Kidney capillary endothelial cell (primary cell): ENCODE measurements around the gene AGFG1.
A peak's percentile ranks its signal among the peaks of the same experiment; 100 is the strongest.

Experiments
- DNase-seq: peaks from one replicate; pipeline ENCODE4 v3.0.0-alpha.2; 2018; ENCODE audit warnings: low spot score

Gene AGFG1, protein sequence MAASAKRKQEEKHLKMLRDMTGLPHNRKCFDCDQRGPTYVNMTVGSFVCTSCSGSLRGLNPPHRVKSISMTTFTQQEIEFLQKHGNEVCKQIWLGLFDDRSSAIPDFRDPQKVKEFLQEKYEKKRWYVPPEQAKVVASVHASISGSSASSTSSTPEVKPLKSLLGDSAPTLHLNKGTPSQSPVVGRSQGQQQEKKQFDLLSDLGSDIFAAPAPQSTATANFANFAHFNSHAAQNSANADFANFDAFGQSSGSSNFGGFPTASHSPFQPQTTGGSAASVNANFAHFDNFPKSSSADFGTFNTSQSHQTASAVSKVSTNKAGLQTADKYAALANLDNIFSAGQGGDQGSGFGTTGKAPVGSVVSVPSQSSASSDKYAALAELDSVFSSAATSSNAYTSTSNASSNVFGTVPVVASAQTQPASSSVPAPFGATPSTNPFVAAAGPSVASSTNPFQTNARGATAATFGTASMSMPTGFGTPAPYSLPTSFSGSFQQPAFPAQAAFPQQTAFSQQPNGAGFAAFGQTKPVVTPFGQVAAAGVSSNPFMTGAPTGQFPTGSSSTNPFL

GRCh38 chr2:227471924-227472264 is at the start of gene AGFG1:
Gene AGFG1 (plus strand): TSS chr2:227472156. CDS start chr2:227472422, 266 bp downstream.
- DNase-seq = peak; percentile 81

DNA sequence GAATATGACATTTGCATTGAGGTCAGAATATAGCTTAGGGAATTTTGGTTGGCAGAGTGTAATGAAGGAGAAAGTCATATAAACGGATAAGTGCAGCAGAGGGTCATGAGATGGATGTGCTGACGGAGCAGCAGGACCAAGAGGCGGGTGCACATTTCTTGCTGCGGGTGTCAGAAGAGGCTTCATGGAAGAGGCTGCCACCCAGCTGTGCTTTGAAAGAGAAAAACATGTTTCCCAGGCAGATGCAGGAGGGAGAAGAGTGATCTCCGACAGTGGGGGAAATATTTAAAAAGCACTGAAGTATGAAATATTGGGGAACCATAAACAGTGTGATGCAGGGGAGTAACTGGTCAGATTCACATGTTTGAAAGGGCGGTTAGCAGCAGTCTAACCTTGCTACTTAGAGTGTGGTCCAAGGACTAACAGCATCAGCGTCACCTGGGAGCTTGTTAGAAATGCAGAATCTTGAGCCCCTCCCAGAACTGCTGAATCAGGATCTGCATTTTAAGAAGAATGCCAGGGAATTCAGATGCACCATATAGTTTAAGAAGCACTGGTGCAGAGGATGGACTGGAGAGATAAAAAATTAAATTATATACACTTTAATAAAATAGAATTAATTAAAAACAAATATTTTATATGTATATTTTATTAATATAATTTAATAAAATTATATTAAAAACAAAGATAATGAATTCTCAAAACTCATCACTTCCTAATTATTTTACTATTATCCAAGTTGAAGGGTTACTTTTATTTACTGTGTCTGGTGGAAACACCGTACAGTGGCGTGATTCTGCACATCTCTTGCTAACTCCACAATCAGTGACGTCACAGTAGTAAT is 48.1 kb upstream of the AGFG1 start:
- DNase-seq = no peak

- no peak for DNase-seq
These were observed 43.1 kb upstream of the AGFG1 start for GRCh38 chr2:227428731-227429285.

- no peak for DNase-seq
These were observed 41.3 kb upstream of the AGFG1 start for GRCh38 chr2:227430639-227431038.

DNA sequence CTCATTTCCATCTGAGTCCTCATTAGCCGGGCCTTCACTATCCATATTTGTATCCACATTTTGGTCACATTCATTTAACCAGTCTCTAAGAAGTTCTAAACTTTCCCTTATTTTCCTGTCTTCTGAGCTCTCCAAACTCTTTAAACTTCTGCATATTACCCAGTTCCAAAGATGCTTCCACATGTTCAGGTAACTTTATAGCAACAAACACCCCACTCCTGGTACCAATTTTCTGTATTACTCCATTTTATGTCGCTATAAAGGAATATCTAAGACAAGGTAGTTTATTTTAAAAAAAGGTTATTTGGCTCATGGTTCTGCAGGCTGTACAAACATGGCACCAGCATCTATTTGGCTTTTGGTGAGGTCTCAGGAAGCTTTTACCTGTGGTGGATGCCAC is 38.8 kb upstream of the AGFG1 start:
- DNase-seq = no peak

DNA sequence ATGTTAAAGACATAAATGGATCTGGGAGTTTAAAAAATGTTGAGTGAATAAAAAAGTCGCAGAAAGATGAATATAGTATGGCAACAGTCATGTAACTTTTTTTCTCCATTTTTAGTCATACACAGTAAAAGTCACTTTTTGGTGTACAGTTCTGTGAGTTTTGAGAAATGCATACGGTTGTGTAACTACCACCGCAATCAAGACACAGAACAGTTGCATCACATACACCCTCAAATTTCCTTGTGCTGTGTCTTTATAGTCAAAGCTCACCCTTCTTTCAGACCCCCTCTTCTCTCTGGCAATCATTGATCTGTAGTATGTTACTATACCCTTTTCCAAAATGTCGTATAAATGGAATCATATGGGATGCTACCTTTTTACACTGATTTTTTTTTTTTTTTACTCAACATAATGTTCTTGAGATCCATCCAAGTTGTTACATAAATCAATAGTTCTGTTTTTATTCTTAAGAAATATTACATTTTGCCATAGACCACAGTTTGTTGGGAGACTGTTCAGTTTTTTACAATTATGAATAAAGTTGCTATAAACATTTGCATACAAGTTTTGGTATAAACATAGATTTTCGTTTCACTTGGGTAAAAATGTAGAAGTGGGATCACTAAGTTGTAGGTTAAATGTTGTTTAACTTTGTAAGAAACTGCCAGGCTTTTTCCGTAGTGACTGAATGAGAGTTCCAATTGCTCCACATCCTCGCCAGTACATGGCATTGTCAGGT is 35.4 kb upstream of the AGFG1 start:
- no peak for DNase-seq

DNA sequence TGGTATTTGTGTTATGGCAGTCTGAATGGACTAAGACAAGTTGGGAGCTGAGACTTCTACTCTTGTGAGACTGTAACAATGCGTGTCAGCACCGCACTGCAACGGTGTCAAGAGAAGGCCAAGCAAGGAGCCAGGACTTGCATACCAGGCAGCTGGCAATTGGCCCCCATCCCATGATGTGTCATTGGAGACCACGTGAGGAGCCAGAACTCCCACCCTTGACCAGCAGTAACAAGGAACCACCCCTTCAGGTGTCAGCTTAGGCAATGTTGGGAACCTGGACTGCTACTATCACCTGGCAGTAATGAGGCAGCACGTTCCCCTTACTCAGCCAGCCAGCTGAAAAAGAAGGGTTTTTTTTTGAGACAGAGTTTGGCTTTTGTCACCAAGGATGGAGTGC is 32.7 kb upstream of the AGFG1 start:
- no peak for DNase-seq

GRCh38 chr2:227442639-227443038 is 29.3 kb upstream of the AGFG1 start:
- no peak for DNase-seq

DNA sequence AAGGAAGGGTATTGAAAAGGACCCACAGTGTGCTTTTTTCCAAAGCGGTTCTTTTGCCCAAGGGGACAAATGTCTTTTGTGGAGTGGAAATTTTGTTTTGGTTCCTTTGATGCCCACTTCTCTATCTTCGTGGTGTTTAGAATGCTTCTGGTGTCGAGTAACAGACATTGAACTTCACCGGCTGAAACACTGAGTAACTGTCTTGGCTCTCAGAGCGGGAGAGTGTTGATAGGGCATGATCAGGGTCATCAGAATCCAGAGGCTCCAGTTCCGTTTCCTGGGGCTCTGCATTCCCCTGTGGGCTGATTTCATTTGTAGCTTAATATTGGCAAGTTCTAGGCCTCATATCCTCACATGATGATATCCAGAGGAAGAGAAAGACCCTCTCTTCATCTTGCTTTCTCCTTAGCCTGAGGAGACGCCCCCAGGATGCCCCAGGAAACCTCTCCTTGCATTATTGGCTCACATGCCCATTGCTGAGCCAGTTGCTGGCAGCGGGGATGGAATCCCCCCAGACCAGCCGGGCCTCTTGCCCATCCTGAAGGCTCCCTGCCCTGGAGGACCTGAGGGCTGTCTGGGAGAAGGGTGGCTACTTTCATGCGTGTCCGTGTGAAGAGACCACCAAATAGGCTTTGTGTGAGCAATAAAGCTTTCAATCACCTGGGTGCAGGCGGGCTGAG is 27.9 kb upstream of the AGFG1 start:
- DNase-seq = no peak

DNA sequence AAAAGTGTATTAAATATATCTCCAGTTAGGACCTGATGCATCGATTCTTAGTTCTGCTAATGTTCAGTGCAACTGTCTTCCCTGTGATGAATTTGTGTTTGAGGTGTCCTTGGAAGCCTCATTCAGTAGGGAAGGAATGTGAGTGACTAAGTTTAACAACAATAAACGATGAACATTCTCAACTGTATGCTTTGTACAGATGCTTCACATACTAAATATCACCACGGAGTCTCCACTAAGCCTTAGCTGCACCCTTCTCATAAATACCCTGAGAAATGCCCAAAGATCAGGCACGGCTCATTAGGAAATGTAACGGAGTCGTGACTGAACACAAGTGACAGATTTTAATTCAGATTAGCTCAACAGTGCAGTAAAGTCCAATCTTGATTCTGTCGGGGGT is 24.4 kb upstream of the AGFG1 start:
- no peak for DNase-seq

GRCh38 chr2:227450311-227450841 is 21.6 kb upstream of the AGFG1 start:
- DNase-seq = no peak

- no peak for DNase-seq
These were observed 20.9 kb upstream of the AGFG1 start for GRCh38 chr2:227450926-227451654.

GRCh38 chr2:227451655-227451992 is 20.3 kb upstream of the AGFG1 start:
- no peak for DNase-seq

GRCh38 chr2:227453810-227454209 is 18.1 kb upstream of the AGFG1 start:
- DNase-seq = no peak

GRCh38 chr2:227454323-227454860 is 17.6 kb upstream of the AGFG1 start:
- no peak for DNase-seq

DNA sequence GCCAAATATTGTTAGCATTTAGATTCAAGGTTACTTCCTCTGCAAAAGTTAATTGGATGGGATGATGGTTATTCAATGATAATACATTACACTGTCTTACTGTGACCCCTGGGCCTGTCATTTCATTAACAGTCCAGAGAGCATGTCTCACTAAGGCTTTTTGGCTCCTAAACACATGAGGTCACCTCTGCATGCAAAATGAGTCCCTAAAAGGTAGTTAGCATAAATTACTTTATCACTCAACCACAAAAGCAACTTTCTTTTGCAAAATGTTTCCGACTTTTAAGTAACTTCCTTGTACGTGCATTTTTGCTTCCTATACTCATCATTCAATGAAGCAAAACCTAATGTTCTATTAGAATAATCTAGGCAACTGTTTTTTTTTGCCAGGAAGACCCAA is 16.8 kb upstream of the AGFG1 start:
- no peak for DNase-seq

GRCh38 chr2:227456102-227456501 is 15.9 kb upstream of the AGFG1 start:
- no peak for DNase-seq

DNA sequence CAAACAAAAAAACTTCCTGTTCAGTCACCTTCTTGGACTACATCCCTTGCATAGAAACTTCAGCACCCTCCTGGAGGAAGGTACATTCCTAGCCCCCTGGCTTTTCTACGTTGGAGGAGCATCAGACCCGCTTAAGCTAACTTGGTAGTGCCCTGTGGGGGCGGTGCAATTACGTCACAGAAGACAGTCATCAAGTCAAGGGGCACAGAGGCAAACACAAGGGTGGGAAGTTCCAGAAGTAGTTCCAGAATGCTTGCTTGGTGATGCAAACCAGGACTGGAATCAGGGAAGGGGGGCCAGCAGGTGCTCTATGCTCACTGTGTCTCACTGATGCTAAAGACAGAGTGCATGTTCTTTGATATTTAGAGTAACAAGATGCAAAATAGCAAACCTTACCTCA is 15.2 kb upstream of the AGFG1 start:
- DNase-seq = no peak

GRCh38 chr2:227460070-227460485 is 11.9 kb upstream of the AGFG1 start:
- DNase-seq = no peak

DNA sequence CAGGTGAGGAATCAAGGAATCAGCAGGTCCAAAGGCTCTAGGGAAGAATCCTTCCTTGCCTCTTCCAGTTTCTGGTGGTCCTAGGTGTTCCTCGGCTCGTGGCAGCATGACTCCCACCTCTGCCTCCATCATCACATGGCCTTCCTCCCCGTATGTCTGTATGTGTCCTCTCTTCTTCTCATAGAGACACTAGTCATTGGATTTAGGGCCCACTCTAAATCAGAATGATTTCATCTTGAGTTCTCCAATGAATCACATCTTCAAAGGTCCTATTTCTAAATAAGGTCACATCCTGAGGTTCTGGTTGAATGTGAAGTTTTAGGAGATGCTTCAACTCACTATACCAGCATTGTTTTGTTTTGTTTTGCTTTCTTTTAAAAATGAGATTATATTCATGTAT is 11.1 kb upstream of the AGFG1 start:
- no peak for DNase-seq
